A673 (cell line): ENCODE results near the gene ATXN7L2.

ENCODE experiments used
- EZH2 ChIP-seq: fragments of 200-600 bp; sonication (generic); IDR thresholded peaks from 2 replicates; pipeline ENCODE4 v1.6.1; 2017; ENCODE audit warnings: borderline replicate concordance, low read depth, mild to moderate bottlenecking, mixed read lengths, antibody characterized with exemption, low read length; ENCODE audit not compliant: poor library complexity, severe bottlenecking
- TF ChIP-seq, protein P1 (sequence below): fragments of 300-800, 200-600 bp; sonication (generic); conservative IDR thresholded peaks from 2 replicates; pipeline ENCODE4 v1.5.1; 2017; ENCODE audit warnings: low read depth, mild to moderate bottlenecking, antibody characterized with exemption, low read length, moderate library complexity, mixed read lengths

DNA sequence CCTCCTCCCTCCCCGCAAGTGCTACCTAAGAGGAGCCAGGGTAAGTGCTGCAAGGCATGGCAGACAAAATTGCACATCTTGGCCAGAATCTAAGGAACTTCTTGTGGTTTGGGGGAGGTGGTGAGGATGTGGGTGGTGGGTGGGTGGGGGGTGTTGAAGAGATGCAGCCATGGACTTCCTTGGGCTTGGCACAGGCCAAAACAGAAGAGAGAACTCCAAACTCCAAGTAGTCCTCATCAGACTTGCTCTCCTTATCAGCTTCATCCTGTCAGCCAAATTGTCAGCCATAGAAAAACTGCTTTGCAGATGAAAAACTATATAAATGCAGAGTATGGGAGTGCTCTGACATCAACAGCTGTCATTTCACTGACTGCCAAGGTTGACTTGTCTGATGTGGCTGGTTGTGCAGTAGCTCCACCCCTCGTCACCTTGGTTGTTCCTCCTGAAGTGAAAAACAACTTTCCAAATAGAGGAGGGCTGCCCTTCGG is 18.7 kb downstream of the ATXN7L2 start:
- TF ChIP-seq, protein P1, sequence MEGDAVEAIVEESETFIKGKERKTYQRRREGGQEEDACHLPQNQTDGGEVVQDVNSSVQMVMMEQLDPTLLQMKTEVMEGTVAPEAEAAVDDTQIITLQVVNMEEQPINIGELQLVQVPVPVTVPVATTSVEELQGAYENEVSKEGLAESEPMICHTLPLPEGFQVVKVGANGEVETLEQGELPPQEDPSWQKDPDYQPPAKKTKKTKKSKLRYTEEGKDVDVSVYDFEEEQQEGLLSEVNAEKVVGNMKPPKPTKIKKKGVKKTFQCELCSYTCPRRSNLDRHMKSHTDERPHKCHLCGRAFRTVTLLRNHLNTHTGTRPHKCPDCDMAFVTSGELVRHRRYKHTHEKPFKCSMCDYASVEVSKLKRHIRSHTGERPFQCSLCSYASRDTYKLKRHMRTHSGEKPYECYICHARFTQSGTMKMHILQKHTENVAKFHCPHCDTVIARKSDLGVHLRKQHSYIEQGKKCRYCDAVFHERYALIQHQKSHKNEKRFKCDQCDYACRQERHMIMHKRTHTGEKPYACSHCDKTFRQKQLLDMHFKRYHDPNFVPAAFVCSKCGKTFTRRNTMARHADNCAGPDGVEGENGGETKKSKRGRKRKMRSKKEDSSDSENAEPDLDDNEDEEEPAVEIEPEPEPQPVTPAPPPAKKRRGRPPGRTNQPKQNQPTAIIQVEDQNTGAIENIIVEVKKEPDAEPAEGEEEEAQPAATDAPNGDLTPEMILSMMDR: no peak
- TF ChIP-seq EZH2: no peak
